Stimulated activated CD4-positive, alpha-beta T cell treated with anti-CD3 and anti-CD28 coated beads, TNF-alpha, amount 100 ng/mL, for 48 hours (primary cell): ENCODE data around the gene SSR4.

ENCODE experiments used
- DNase-seq, 3 donors: peaks; one replicate each; pipeline ENCODE4 v3.0.0-alpha.2; 2020; ENCODE audit warnings: low read depth in 3 of 3

The SSR4 gene

DNA sequence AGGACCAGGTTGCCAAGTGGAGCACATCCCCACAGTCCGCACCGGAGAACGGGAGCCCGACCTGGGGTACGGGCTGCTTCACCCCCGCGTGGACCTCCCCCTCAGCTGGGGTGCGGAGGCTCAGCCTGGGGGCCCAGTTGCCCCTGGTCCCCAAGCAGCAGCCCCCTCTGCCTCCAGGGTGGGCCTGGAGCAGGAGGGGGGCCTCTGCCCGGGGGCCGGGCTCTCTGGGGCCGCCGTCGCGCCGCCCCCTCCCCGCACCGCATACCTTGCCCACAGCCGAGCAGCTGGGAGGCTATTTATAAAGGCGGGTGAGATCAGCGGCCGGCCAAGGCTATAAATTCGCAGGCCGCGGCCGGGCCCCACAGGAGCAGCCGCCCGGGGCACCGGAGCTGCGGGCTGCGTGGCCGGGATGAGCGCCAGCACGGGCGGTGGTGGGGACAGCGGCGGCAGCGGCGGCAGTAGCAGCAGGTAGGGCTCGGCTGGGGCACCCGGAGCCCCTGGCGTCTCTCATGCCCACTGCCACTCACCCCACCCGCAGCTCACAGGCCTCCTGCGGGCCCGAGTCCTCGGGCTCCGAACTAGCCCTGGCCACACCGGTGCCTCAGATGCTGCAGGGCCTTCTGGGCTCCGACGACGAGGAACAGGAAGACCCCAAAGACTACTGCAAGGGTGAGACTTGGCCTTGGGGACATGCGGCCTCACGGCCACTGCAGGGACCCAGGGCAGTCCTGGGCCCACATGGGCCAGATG is 13.6 kb upstream of the SSR4 start, which contains the start of gene SRPK3:
Gene SRPK3, plus strand, starts transcription at position 364 of the 750 bp plus-strand sequence. Its CDS starts 46 bp downstream, at position 410.
- DNase-seq: no peak

DNA sequence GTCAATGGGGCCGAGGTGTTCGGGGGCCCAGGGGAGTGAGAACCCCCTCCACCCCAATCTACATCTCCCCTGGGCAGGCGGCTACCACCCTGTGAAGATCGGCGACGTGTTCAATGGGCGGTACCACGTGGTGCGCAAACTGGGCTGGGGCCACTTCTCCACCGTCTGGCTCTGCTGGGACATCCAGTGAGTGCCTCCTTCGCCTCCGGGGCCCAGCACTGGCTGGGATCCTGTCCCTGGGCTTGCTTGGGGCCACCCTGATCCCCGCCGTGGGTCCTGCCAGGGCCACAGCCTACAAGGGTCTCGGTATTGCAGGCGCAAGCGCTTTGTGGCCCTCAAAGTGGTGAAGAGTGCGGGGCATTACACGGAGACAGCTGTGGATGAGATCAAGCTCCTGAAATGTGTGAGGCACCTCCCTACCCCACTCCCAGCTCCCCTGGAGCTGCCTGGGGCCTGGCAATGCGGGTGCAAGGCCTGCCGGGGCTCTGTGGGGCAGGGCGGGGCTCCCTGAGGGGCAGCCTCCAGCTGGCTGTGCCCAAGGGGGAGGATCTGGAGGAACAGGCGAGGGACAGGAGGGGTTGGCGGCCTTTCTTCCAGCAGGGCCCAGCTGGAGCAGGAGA is 12.9 kb upstream of the SSR4 start:
- DNase-seq: no peak

DNA sequence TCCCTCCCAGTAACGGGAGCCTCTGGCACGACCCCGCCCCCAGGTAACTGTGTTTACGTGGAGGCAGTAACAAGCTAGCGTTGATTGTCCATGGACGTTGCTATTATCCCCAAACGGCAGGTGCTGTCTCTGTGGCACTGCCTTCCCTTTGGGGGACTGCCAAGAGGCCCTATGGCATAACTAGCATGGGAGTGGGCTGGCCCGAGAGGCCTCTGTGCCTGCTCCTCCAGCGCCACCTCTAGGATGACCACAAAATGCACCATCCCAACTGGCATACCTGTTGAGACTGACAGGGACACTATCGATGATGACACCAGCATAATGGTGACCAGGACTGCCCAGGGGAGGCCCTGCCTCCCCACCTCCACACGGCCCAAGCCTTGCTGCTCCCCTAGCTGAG is 12.2 kb upstream of the SSR4 start:
- DNase-seq: no peak

DNA sequence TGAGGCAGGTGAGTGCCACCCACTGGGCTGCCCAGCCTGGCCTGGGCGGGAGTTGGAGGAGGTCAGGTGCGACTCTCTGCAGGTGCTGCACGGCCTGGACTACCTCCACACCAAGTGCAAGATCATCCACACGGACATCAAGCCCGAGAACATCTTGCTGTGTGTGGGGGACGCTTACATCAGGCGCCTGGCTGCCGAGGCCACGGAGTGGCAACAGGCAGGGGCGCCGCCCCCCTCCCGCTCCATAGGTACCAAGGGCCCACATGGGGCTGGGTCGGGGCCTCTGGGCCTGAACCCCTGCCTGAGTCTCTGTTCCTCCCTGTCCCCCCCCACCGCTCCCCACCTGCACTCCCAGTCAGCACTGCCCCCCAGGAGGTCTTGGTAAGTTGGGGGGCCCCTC is 11.6 kb upstream of the SSR4 start:
- no peak for DNase-seq

DNA sequence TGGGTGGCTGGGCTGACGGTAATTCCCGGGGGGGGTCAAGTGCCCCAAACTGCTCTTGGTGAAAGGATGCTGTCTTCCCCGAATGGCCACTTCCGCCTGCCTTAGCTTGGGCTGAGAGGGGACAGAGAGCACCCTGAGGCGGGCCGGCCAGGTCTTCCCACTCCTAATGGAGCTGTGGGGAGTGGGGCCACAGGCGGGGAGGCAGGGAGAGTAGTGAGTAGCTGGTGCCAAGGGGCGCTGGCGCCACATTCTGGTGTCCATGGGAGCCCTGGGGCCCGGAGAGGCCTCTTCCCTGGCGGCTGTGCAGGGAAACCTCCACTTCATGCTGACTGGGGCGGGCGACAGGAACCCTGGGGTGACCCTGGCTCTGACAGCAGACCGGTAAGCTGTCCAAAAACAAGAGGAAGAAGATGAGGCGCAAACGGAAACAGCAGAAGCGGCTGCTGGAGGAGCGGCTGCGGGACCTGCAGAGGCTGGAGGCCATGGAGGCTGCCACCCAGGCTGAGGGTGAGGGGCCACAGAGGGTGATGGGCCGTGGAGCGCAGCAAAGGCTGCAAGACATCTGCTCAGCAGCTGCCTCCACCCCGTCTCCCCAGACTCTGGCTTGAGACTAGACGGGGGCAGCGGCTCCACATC is 11.0 kb upstream of the SSR4 start:
- DNase-seq: no peak

DNA sequence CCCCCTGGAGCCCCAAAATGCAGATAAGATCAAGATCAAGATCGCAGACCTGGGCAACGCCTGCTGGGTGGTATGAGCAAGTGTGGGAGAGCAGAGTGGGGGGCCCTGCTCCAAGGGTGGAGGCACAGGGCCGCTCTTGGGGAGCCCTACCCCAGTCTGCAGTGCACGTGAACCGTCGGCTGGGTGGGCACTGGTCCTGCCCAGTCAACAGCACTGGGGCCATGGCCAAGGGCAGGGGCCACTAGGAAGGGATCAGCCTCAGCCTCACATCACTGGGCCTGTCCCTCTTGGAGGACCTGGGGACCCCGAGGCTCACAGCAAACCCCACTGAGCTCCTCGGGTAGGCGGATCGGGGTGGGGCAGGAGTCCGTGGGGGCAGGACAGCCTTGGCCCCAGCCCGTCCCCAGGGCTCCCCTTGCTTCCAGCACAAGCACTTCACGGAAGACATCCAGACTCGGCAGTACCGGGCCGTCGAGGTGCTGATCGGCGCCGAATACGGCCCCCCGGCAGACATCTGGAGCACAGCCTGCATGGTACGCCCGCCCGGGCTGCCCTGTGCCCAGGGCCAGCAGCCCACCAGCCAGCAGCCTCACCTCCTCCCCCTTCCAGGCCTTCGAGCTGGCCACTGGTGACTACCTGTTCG is 10.0 kb upstream of the SSR4 start:
- no peak for DNase-seq

DNA sequence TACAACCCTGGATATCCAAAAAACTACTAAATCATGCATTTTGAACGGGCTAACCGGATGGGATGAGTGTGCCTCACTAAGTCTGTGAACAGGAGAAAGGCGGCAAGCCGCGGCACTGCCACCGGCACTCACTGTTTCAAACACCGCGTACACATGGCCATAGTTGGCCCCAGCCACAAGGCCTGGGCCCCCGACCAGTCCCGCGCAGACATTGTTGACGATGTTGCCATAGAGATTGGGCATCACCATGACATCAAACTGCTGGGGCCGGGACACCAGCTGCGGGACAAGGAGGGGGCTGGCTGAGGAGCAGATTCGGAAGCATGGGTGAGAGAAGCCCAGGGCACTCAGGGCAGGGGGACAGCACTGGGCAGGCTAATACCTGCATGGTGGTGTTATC is 7.8 kb upstream of the SSR4 start:
- no peak for DNase-seq

DNA sequence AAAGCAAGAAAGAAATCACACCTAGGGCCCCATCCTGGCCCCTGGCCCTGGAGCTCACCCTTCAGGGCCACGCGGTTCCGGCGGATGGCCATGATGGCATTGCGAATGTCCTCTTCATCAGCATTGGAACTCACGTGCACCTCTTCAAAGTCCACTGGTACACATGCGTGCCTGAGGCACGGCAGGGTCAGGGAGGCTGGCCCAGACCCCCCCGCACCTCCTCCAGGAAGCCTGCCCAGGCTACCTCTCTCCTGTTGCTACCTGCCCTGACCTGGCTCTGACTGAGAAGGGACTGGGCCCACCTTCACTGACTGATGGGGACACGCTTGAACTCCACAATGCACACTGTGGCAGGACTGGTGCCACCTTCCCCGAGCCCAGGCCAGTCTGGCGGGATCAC is 4.8 kb upstream of the SSR4 start:
- DNase-seq: no peak

DNA sequence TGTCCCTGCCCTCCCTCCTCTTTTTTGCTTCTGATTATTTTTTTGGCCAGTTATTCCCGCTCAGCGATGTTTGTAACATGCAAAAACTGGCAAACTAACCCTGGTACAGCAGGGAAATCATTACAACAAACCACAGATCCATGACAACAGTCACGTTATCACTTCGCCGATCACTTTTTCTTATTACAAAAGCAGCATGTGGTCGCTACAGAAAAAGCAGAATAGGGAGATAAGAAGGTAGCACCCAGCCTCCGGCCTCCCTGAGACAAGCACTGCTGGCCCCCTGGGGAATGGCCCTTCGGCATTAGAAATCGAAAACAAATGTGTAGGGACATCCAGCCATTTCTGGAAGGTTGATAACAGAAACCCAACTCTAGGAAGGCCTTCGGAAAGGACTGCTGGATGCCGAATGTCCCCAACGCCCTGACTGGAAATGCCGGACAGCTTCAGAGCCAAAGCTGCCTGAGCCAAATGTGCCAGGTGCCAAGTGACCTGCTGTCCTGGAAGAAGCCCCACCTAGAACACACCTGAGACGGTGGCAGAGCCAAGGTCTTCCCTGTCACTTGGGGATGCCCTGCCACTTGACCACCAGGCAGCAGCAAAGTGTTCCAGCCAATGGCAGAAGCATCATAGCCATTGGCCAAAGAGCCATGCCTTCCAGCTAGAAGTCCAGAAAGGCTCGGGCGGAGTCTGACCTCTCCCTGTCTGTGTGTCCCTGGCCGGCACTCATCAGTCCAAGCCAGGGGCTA is 3.2 kb upstream of the SSR4 start:
- DNase-seq: no peak

DNA sequence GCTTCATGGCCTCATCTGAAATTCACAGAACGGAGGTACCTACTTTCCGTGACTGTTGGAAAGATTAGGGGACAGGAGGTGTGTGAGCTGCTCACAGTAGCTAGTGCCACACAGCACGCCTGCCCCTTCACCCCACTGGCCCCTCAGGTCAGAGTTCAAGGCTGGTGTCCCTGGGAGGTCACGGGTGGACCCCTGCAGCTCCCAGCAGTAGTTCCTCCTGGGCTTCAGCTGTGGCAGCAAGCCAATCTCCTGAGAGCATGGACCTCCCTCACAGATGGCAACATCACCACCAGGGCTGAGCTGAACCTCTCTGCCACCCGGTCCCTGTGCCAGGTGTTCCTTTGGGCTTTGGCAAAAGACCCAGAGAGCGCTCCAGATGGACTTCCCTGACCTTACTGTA is 2.1 kb upstream of the SSR4 start:
- no peak for DNase-seq

DNA sequence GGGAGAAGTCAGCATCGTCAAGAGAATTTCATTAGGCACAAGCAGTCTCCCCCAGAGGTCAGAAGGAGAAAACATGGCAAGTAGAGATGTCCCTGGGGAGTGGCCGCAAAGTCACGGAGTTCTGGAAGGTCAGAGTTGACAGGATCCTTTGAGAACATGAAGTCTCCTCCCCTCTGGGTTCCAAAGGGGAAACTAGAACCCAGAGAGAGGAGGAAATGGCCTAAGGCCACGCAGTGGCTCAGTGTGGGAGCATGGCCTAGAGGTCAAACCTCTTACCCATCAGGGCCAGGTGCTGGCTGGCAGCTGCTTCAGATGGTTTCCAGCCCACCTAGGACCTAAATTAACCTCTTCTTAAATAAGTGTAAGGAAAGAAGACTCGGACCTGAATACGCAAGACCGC is 1.2 kb upstream of the SSR4 start:
- DNase-seq: no peak

DNA sequence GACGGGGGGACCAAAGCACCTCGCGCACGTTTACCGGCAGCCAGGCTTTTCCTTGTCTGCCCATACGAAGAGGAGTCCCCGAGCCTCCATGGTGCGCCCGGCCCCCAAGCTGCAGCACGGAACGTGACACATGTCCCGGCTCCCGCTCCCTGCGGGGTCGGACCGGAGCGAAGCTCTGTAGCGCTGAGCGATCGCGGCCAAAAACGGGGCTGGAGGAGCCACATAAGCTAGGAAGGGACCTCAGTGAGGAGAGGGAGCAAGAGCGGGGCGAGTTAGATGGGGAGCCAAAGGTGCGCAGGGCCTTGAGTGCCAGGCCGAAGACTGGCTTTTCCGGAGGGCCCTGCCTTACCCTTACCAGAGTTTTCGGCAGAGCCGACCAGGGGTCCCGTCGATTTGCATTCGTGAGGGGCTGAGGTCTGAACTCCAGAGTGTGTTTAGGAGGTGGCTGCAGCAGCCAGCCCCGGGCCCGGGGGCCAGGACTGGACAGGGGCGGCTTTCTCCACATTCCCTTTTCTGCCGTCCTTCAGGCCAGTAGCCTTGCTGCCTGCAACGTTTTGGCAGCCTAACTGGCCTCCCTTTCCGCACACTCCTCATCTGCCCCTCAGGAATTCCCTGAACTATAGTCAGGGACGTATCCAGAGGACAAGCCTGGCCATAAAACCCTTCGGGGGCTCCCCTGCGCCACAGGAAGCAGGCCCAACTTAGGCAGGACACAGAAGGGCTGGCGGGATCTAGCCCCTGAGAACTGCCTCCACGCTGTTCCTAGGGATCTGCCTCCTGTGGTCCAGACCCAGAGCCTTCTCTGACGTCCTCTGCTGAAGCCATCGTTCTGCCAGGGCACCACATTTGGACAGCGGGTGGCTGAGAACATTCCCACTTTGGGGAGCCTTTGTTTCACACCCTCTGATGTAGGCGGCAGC is 689 bp downstream of the SSR4 start:
- no peak for DNase-seq

DNA sequence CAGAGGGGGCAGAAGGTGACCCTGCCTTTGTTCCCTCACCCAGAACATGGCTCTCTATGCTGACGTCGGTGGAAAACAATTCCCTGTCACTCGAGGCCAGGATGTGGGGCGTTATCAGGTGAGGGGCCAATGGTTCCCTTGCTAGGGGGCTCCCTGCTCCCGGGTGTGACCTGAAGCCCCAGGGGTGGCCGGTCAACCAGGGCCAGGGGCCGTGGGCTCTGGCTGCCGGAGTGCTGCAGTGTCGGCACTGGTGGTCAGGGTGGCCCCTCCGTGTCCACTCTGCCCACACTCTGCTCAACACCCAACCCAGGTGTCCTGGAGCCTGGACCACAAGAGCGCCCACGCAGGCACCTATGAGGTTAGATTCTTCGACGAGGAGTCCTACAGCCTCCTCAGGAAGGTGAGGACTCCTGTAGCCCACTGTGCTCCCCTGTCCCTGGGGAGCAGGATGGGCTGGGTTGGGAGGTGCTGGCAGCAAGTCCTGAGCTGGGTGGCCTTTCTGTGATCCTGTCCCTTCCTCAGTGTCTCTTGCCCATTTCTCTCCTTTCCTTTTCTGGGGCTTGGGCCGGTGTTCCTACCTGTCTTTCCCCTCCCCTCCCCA is 3.0 kb downstream of the SSR4 start:
- DNase-seq: no peak

DNA sequence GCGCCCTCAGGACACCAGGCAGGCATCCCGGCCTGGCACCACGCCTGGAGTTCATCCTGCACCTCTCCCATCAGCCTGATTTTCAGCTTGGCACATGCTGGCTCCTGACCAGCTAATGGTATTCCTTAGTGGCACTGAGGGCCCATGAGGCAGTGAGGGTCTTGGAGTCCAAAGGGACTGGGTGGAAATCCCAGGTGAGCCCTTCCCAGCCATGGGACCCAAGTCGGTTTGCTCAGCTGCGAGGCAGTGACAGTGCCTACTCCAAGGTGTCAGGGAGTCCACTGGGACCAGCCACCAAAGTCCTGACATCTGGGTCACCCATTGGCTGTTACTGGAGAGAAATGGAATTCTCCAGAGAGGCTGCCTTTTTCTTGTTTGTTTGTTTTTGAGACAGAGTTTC is 4.9 kb downstream of the SSR4 start:
- DNase-seq: no peak

DNA sequence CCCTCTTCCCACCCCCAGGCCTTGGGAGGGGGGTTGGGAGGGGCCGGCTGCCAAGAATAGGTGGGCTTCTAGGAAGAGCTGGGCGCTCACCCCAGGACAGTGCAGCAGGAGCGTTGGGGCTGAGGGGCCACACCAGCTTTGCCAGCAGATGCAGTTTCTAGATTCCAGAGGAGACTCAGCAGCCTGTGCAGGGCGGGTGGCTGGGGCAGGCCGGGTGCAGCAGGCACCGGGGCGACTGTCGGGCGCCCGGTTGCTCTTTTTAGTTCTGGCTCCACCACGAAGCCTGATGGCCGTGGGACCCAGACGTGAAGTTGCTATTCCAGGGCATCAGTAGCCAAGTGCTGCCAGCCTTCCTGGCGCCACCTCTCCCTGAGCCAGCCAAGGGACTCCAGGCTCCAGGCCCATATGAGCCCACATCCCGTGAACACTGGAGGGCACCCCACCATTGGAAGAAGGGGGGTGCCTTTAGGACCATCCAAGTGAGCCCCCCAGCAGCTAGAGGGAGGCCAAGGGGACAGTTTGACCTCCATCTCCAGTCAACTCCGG is 5.8 kb downstream of the SSR4 start:
- DNase-seq: no peak

DNA sequence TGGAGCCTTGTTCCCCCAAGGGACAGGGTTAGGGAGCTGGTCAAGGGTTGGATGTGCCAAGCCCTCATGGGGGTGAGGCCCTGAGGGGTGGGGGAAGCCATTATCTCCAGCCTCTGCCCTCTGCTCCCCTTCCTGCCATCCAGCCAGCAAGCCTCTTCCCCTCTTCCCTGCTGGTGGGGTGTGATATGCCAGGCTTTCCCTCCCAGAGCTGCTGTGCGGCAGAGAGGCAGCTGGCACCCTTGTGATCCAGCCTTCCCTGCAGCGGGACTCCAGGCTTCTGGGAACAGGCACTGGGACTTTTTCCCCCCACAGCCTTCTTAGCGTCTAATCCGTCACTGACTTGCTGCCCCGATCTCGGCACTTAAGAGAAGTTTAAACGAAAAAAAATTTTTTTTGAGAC is 6.3 kb downstream of the SSR4 start:
- no peak for DNase-seq

DNA sequence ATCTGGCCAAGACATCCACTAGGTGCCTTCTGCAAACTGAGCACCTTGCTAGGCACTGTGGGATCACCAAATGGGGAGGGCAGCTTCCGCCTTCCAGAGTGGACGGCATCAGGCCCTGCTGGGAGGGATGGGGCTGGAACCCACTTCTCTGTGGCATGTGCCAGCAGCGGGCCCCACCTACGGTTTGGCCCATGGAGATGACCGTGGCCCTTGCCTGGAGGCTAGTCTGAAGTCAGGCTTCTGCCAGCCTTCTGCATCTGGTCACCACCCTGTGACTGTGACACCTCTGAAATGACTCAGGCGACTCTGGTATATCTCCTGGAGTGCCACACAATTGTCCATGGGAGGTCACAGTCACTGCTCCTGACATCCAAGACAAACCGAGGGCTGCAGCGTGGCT is 7.2 kb downstream of the SSR4 start:
- no peak for DNase-seq

DNA sequence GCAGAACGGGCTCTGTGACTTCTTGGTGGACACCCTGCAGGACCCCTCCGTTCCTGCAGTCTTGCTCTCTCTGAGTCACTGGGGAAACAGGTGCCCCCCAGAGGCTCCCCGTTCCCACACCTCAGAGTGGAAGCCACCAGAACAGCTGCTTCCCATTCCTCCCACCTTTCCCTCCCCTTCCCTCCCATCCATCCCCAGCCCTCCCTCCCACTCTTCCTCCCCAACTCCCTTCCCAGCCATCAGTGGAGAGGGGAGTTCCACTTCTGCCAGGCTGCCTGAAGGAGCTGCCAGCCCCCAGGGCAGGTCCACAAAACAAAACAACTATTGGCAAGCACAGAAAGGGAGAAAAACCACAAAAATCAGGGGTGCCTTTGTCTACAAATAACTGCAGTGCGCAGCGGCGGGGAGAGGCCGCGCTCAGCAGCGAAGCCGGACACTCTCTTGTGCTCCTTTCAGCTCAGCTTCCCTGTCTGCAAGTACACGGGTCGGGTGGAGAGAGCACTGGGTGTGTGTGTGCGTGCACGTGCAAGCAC is 8.1 kb downstream of the SSR4 start:
- no peak for DNase-seq

DNA sequence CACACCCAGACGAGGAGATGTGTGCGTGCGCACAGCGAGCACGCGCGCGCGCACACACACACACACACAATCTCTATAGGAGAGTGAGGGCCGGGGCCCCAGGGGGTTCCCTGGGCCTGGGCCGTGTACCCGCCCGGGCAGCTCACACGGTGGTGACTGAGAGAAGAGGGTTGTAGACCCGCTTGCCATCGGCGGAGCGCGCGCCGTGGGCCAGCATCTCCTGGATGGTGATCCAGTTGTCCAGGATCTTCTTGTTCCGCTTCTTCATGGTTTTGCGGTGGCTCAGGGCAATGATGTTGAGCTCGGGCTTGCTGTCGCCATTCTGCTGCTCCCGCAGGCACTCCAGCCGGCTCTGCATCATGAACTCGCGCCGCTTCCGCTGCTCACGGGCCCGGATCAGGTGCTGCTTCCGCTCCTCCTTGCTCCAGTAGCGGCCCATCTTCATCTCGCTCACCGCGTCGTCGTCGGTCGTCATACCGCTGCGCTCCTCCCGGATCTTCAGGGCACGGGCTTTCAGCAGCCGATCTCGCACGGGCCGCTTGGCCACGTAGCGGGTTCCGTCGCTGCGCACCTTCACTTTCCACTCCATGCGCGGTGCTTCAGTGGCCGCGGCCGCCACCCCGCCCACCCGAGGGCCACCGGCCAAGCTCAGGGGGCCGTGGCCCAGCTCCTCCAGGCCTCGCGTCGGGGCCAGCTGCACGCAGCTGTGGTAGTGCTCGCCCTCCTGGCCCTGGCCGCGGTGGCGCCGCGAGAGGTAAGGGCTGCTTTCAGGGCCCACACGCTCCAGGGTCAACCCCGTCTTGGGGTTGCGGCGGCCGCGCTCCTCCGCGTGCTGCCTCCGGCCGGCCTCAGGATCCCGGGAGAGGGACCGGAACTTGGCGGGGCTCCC is 9.0 kb downstream of the SSR4 start:
- no peak for DNase-seq
